Activated CD4-positive, CD25-positive, alpha-beta regulatory T cell treated with anti-CD3 and anti-CD28 coated beads, Interleukin-2, amount 50 U/mL, for 16 hours (primary cell): ENCODE measurements around the gene MICU1.

ENCODE experiments used
- DNase-seq: peaks from one replicate; pipeline ENCODE4 v3.0.0-alpha.2; 2020; ENCODE audit warnings: low read depth, low spot score

MICU1 gene

DNA sequence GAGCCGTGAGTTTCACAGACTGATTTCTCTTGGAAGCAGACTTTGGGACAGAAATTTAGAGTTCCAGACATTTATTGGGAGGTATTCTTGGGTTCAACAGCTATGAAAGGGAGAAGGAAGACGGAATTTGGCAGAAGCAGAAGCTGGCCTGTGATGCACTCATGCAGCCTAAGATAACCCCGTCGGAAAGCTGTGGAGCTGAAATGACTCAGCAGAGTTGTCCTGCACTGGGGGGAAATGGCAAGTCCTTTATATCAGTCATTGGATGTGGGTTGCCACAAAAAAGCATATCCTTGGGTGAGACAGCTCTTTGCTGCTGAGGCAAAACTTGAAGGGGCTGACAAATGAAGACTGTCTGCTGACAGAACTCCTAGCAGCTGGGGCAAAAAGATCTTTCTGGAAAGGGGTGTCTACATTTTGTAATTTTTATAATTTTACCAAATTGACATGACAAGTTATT, 11.5 kb upstream of the MICU1 start:
- DNase-seq = no peak

- DNase-seq = no peak
Measured at GRCh38 chr10:72630144-72630543, 4.3 kb upstream of the MICU1 start.

DNA sequence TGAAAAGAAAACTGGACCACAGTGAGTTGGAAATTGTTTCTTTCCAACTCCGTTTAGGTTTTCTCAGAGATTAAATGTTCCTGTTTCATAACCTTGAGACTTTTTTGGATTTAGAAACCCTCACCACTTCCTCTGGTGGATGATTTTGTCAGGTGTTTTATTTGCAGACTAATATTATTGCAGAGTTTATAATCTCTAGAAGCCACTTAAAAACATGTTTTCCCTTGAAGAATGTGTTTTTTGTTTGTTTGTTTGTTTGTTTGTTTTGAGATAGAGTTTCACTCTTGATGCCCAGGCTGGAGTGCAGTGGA, 520 bp upstream of the MICU1 start:
- no peak for DNase-seq

- no peak for DNase-seq
Measured at GRCh38 chr10:72625276-72625607, 637 bp downstream of the MICU1 start.

DNA sequence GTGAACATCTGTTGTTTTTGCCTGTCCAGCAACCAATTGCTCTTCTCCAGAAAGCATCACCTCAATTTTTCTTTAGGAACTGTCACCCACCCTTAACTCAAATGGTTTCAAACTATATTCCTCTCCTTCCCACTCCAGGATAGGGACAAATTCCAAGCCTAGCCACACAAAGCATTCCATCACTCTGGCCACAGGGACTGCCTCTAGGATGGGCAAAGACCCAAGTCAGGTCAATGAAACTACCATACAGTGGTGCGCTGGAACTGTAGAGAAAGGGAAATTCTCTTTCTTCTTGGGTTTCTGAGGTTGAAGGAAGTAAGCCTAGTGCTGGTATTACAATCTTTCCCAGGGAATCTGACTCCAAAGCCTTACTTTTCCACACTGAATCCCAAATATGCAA, 3.6 kb downstream of the MICU1 start:
- no peak for DNase-seq

GRCh38 chr10:72616716-72617115, 9.2 kb downstream of the MICU1 start:
- DNase-seq = no peak

DNA sequence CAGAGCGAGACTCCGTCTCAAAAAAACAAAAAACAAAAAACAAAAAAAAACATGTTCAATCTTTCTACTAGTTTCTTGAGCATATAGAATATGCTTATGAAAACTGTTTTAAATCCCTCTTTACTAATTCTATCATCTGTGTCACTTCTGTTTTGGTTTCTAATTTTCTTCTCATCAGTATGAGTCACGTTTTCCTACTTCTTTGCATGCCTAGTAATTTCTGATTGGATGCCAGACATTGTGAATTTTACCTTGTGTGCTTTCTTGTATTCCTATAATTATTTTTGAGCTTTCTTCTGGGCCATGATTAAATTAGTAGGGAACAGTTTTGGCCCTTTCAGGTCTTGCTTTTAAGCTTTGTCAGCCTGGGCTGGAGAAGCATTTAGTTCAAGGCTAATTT, 9.9 kb downstream of the MICU1 start:
- DNase-seq = no peak

GRCh38 chr10:72612203-72612826, 13.6 kb downstream of the MICU1 start:
- no peak for DNase-seq

GRCh38 chr10:72611783-72612182, 14.1 kb downstream of the MICU1 start:
- no peak for DNase-seq

GRCh38 chr10:72610466-72610865, 15.4 kb downstream of the MICU1 start:
- DNase-seq = no peak

GRCh38 chr10:72605122-72605521, 20.8 kb downstream of the MICU1 start:
- DNase-seq = no peak

DNA sequence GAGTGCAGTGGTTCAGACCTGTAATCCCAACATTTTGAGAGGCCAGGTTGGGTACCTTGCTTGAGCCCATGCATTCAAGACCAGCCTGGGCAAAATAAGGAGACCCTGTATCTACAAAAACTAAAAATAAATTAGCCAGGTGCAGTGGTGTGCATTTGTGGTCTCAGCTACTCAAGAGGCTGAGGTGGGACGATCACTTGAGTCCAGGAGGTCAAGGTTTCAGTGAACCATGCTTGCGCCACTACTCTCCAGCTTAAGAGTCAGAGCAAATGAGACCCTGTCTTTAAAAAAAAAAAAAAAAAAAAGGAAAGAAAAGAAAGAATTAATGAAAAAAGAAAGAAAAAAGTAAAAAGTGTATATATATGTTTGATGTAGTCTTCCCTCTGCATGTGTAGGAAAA, 24.7 kb downstream of the MICU1 start:
- no peak for DNase-seq

DNA sequence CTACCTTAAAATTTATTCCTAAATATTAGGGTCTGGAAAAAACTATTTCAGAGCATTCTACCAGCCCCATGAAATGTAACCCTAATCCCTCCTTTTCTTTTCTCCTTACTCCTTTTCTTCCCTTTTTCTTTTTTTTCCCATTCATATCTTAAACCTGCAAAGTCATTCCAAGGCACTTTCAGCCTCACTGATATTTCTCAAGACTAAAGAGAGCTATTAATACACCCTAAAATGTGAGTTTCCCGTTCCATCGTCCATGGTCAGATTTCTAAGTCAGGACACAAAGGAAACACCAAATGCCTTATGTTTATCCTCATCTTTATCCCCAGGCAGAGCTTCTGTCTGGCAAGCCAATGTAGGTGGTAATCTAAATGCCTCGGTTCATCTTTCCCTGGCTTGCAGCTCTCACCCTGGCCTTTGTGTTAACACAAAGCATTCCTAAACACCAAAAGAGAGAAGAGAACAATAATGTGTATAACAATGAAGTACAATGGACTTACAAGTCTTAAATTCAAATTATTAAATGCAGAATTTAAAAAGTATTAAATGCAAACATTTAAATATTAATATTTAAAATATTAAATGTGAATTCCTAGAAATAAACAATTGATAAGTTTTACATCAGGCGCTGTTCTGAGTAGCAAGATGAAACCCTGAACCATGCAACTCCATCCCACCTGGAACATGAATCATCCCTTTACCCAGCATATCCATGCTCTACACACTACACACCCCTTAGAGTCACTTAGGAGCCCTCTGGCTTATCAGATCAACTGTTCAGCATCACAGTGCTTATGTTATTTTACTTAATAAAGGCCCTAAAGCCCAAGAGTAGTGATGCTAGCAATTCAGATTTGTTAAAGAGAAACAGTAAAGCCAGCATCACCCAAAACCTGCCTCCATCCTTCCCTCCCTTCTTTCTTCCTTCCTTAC, 26.8 kb downstream of the MICU1 start:
- DNase-seq = no peak

GRCh38 chr10:72597897-72598296, 28.0 kb downstream of the MICU1 start:
- no peak for DNase-seq

DNA sequence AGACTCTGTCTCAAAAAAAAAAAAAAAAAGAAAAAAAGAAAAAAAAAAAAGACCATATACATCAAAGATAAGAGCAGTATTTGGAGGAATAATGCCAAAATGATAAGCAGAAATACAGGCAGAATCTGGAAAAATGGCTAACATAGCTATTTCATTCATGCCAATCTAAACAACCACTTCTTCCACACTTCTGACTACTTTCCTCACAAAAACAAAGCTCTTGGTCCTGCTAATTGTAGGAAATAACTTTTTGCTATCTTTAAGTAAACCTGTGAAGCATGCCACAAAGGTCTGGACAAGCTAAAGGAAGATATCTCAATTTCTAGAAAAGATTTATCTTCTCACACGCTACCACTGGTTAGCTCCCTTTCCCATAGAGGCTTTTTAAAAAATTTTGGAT, 30.4 kb downstream of the MICU1 start:
- no peak for DNase-seq

GRCh38 chr10:72593963-72594362, 31.9 kb downstream of the MICU1 start:
- no peak for DNase-seq

- DNase-seq = no peak
Measured at GRCh38 chr10:72588266-72588665, 37.6 kb downstream of the MICU1 start.

- DNase-seq = no peak
Measured at GRCh38 chr10:72587568-72587967, 38.3 kb downstream of the MICU1 start.

- no peak for DNase-seq
Measured at GRCh38 chr10:72574636-72575035, 51.2 kb downstream of the MICU1 start.

GRCh38 chr10:72573079-72573478, 52.8 kb downstream of the MICU1 start:
- no peak for DNase-seq

GRCh38 chr10:72567889-72568640, 57.8 kb downstream of the MICU1 start:
- no peak for DNase-seq

DNA sequence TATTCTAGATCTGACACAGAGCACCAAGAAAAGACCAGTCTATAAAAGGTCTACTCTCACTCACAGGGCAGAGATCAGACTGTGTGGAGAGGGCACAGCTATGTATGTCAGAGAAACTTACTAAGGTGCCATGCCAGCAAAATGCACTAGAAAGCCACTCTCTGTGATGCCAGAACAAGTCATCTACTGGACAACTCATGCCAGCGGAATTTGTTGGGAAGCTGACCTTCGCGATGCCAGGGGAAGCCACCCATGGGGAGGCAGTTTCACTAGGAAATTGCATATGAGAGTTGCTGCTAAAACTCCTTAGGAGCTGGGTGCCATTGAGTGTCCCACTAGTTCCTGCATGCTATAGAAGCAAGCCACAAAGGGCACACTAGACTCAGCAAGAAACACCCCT, 58.5 kb downstream of the MICU1 start:
- no peak for DNase-seq

- DNase-seq = no peak
Measured at GRCh38 chr10:72564596-72564995, 61.3 kb downstream of the MICU1 start.
